Measurements from ENCODE around the gene PPWD1. TPM values are rescaled to one million over a fixed set of nuclear protein-coding genes. Genes with fewer than 3 reads are reported as not detected.
"Not testable (repeated sequence)": the region's sequence is repeated elsewhere in the genome, so short reads cannot be mapped to it uniquely, and the experiment has no call there.

Gene PPWD1
- total RNA-seq, 1 donor from 2014 or later = 53.3 TPM

GRCh38 chr5:65588694-65589093 is 25.6 kb downstream of the PPWD1 start:
- no peak for DNase-seq (ENCODE audit: low spot score in 2 of 2, unreplicated experiment in 2 of 2)
- no peak overlapping the region for H3K27ac Mint-ChIP-seq
- peaks cover 29% of the 10 kb centered on the region for H3K36me3 Mint-ChIP-seq
- no peak for TF ChIP-seq CTCF (IDR thresholded peaks at IDR 0.05; ENCODE audit: unreplicated experiment)
- H3K4me3 Mint-ChIP-seq = no peak overlapping the region
- no peaks in the 10 kb centered on the region for H3K4me1 Mint-ChIP-seq
- no peaks in the 10 kb centered on the region for H3K9me3 Mint-ChIP-seq
- H3K27me3 Mint-ChIP-seq (ENCODE audit: low read depth) = no peaks in the 10 kb centered on the region

- Mint-ChIP-seq H3K9me3 (peaks cover 34% of the 10 kb centered on the region), H3K36me3 (peaks cover 75% of the 10 kb centered on the region)
- DNase-seq (ENCODE audit: low spot score in 2 of 2, unreplicated experiment in 2 of 2); H3K4me1 Mint-ChIP-seq; H3K27me3 Mint-ChIP-seq (ENCODE audit: low read depth); H3K27ac Mint-ChIP-seq; H3K4me3 Mint-ChIP-seq: not testable (repeated sequence)
These were observed 38.7 kb downstream of the PPWD1 start for GRCh38 chr5:65601761-65602160.

GRCh38 chr5:65611524-65611923 is 48.4 kb downstream of the PPWD1 start:
- no peak for TF ChIP-seq CTCF (IDR thresholded peaks at IDR 0.05; ENCODE audit: unreplicated experiment)
- Mint-ChIP-seq H3K9me3 (no peaks in the 10 kb centered on the region), H3K4me1 (peaks cover 4% of the 10 kb centered on the region), H3K36me3 (peaks cover 36% of the 10 kb centered on the region), H3K27ac (peak overlapping the region; percentile 60), H3K27me3 (ENCODE audit: low read depth) (no peaks in the 10 kb centered on the region), H3K4me3 (no peak overlapping the region)
- DNase-seq (ENCODE audit: low spot score in 2 of 2, unreplicated experiment in 2 of 2) = no peak

- H3K27ac Mint-ChIP-seq = peak overlapping the region; percentile 45
- H3K27me3 Mint-ChIP-seq (ENCODE audit: low read depth) = no peaks in the 10 kb centered on the region
- H3K4me3 Mint-ChIP-seq = no peak overlapping the region
- peaks cover 32% of the 10 kb centered on the region for H3K36me3 Mint-ChIP-seq
- TF ChIP-seq CTCF (IDR thresholded peaks at IDR 0.05; ENCODE audit: unreplicated experiment) = no peak
- H3K9me3 Mint-ChIP-seq = no peaks in the 10 kb centered on the region
- H3K4me1 Mint-ChIP-seq = peaks cover 4% of the 10 kb centered on the region
- no peak for DNase-seq (ENCODE audit: low spot score in 2 of 2, unreplicated experiment in 2 of 2)
These were observed 49.3 kb downstream of the PPWD1 start for GRCh38 chr5:65612298-65612907.

- no peak for TF ChIP-seq CTCF (IDR thresholded peaks at IDR 0.05; ENCODE audit: unreplicated experiment)
- Mint-ChIP-seq H3K4me1 (peaks cover 16% of the 10 kb centered on the region), H3K27ac (no peak overlapping the region), H3K9me3 (no peaks in the 10 kb centered on the region), H3K4me3 (no peak overlapping the region), H3K36me3 (peaks cover 7% of the 10 kb centered on the region), H3K27me3 (ENCODE audit: low read depth) (no peaks in the 10 kb centered on the region)
- no peak for DNase-seq (ENCODE audit: low spot score in 2 of 2, unreplicated experiment in 2 of 2)
These were observed 56.9 kb downstream of the PPWD1 start for GRCh38 chr5:65620021-65620420.

- H3K4me1 Mint-ChIP-seq = peaks cover 27% of the 10 kb centered on the region
- H3K4me3 Mint-ChIP-seq; H3K27me3 Mint-ChIP-seq (ENCODE audit: low read depth); H3K36me3 Mint-ChIP-seq; DNase-seq (ENCODE audit: low spot score in 2 of 2, unreplicated experiment in 2 of 2); H3K9me3 Mint-ChIP-seq; H3K27ac Mint-ChIP-seq: not testable (repeated sequence)
These were observed 58.9 kb downstream of the PPWD1 start for GRCh38 chr5:65621961-65622360.

- Mint-ChIP-seq H3K27me3 (ENCODE audit: low read depth) (no peaks in the 10 kb centered on the region), H3K36me3 (no peaks in the 10 kb centered on the region), H3K4me3 (peak overlapping the region; percentile 94), H3K4me1 (peaks cover 31% of the 10 kb centered on the region), H3K9me3 (no peaks in the 10 kb centered on the region), H3K27ac (peak overlapping the region; percentile 99)
- TF ChIP-seq CTCF (IDR thresholded peaks at IDR 0.05; ENCODE audit: unreplicated experiment) = no peak
- no peak for DNase-seq (ENCODE audit: low spot score in 2 of 2, unreplicated experiment in 2 of 2)
These were observed 60.4 kb downstream of the PPWD1 start for GRCh38 chr5:65623482-65623881.
